ENCODE data around the gene RAP1A. TPM values are rescaled to one million over a fixed set of nuclear protein-coding genes. Genes with fewer than 3 reads are reported as not detected.

RAP1A gene
- total RNA-seq, 2 donors from 2014 or later = 31.4 to 39.1 TPM

DNA sequence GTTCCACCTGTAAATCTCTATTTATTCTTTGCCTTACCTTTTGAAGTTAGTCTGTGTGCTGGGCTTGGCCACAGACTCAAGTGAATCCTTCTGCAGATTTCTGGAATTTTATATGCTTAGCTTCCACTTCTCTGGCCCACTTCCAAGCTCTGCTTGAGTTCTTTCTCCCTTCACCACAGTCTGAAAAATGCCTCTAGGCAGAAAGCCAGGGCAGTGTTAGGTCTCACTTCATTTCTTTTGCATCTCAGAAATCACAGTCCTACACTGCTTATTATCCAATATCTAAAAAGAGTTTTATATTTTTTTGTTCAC, 70.7 kb downstream of the RAP1A start:
- Histone ChIP-seq H3K36me3 (no peaks in the 10 kb centered on the region), H3K4me3 (no peak overlapping the region), H3K4me1 (replicated peaks) (peaks cover 3% of the 10 kb centered on the region), H3K27me3 (replicated peaks; ENCODE audit: insufficient read depth) (no peaks in the 10 kb centered on the region), H3K9me3 (no peaks in the 10 kb centered on the region), H3K27ac (no peak overlapping the region)
- DNase-seq (ENCODE audit: low spot score) = peak; percentile 6
- intact Hi-C loops (cut with DNase I) = no loop called here
- TF ChIP-seq, protein P1, sequence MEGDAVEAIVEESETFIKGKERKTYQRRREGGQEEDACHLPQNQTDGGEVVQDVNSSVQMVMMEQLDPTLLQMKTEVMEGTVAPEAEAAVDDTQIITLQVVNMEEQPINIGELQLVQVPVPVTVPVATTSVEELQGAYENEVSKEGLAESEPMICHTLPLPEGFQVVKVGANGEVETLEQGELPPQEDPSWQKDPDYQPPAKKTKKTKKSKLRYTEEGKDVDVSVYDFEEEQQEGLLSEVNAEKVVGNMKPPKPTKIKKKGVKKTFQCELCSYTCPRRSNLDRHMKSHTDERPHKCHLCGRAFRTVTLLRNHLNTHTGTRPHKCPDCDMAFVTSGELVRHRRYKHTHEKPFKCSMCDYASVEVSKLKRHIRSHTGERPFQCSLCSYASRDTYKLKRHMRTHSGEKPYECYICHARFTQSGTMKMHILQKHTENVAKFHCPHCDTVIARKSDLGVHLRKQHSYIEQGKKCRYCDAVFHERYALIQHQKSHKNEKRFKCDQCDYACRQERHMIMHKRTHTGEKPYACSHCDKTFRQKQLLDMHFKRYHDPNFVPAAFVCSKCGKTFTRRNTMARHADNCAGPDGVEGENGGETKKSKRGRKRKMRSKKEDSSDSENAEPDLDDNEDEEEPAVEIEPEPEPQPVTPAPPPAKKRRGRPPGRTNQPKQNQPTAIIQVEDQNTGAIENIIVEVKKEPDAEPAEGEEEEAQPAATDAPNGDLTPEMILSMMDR (IDR thresholded peaks at IDR 0.05) = no peak
- TF ChIP-seq POLR2AphosphoS5 (IDR thresholded peaks at IDR 0.05) = no peak
- TF ChIP-seq POLR2A (IDR thresholded peaks at IDR 0.05) = no peak

DNA sequence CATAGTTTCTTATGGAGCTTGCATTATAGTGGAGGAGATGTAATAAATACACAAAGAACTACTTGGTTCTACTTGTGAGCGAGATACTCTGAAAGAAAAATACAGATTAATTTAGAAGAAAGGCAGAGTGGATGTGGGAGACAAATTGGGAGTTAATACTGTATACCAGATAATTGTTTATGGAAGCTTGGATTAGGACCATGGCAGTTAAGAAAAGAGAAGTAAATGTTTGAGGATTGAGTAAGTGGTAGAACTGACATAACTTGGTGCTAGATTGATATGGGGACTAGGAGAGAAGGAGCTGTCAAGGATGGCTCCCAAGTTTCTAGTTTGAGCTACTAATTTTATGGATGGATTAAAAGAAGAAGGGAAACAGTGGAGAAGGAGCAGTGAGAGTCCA, 72.3 kb downstream of the RAP1A start:
- intact Hi-C loops (cut with DNase I) = no loop called here
- Histone ChIP-seq H3K27me3 (replicated peaks; ENCODE audit: insufficient read depth) (no peaks in the 10 kb centered on the region), H3K36me3 (no peaks in the 10 kb centered on the region), H3K4me3 (no peak overlapping the region), H3K27ac (no peak overlapping the region), H3K4me1 (replicated peaks) (peaks cover 3% of the 10 kb centered on the region), H3K9me3 (no peaks in the 10 kb centered on the region)
- no peak for TF ChIP-seq POLR2AphosphoS5 (IDR thresholded peaks at IDR 0.05)
- TF ChIP-seq, protein P1 (IDR thresholded peaks at IDR 0.05) = no peak
- no peak for TF ChIP-seq POLR2A (IDR thresholded peaks at IDR 0.05)
- 97% methylated on average over 1 of the region's 1 CpG for WGBS
- DNase-seq (ENCODE audit: low spot score) = no peak

DNA sequence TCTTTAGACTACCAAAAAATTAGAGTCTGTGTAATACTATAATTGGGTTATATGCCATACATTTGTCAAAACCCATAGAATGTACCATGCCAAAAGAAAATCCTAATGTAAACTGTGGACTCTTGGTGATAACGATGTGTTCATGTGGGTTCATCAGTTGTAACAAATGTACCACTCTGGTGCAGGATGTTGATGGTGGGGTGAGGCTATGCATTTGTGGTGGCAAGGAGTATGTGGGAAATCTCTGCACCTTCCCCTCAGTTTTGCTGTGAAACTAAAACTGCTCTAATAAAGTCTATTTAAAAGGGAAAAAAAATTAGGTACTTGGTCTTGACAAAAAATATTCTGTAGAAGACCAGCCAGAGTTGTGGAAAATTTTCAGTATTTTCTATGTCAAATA, 76.2 kb downstream of the RAP1A start:
- H3K27ac ChIP-seq = no peak overlapping the region
- TF ChIP-seq POLR2A (IDR thresholded peaks at IDR 0.05) (no peak), POLR2AphosphoS5 (IDR thresholded peaks at IDR 0.05) (no peak)
- TF ChIP-seq, protein P1 (IDR thresholded peaks at IDR 0.05) = no peak
- H3K36me3 ChIP-seq = peaks cover 0 to 10% of the 10 kb centered on the region in 2 donors
- WGBS = 76% methylated on average over 1 of the region's 1 CpG
- no peaks in the 10 kb centered on the region for H3K9me3 ChIP-seq
- DNase-seq (ENCODE audit: low spot score) = no peak
- no peaks in the 10 kb centered on the region for H3K4me1 ChIP-seq (replicated peaks)
- no peaks in the 10 kb centered on the region for H3K27me3 ChIP-seq (replicated peaks; ENCODE audit: insufficient read depth)
- H3K4me3 ChIP-seq = no peak overlapping the region
- intact Hi-C loops (cut with DNase I) = no loop called here

DNA sequence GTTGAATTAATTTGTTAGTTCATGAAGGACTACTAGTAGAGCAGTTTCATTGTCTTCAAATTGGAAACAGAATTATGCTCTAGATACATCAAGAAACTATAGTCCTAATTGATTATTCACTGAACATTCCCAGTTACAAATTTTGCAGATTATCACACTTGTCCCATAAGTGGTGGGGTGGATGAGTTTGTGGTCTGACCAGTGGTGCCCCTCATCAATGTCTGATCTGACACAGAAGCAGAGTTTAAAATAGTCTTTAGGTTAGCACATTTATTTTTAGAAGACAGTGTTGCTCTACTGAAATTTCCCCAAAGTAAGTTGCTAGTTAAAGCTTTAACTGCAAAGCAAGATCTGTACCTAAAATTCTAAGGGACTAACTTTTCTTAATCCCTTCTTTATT, 76.7 kb downstream of the RAP1A start:
- Histone ChIP-seq H3K27ac (no peak overlapping the region), H3K36me3 (peaks cover 0 to 10% of the 10 kb centered on the region in 2 donors), H3K4me1 (replicated peaks) (no peaks in the 10 kb centered on the region), H3K4me3 (no peak overlapping the region), H3K9me3 (no peaks in the 10 kb centered on the region), H3K27me3 (replicated peaks; ENCODE audit: insufficient read depth) (no peaks in the 10 kb centered on the region)
- intact Hi-C loops (cut with DNase I) = no loop called here
- DNase-seq (ENCODE audit: low spot score) = no peak
- TF ChIP-seq POLR2AphosphoS5 (IDR thresholded peaks at IDR 0.05) = no peak
- TF ChIP-seq POLR2A (IDR thresholded peaks at IDR 0.05) = no peak

DNA sequence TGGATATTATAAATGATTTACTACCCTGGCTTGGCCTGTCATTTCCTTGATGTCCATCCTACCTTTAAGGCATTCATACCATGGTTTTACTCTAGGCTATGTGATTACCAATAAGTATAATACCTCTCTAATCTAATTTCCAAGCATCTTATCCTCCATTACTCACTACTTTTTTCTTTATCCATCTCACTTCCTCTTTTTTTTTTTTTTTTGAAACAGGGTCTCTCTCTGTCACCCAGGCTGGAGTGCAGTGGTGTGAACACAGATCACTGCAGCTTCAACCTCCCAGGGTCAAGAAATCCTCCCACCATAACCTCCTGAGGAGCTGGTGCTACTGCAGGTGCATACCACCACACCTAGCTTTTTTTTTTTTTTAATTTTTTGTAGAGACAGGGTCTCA, 79.7 kb downstream of the RAP1A start:
- no peaks in the 10 kb centered on the region for H3K9me3 ChIP-seq
- no peaks in the 10 kb centered on the region for H3K27me3 ChIP-seq (replicated peaks; ENCODE audit: insufficient read depth)
- TF ChIP-seq, protein P1 (IDR thresholded peaks at IDR 0.05) = no peak
- TF ChIP-seq POLR2AphosphoS5 (IDR thresholded peaks at IDR 0.05) (no peak), POLR2A (IDR thresholded peaks at IDR 0.05) (no peak)
- no peak for DNase-seq (ENCODE audit: low spot score)
- peaks cover 0 to 10% of the 10 kb centered on the region in 2 donors for H3K36me3 ChIP-seq
- no peak overlapping the region for H3K27ac ChIP-seq
- no peaks in the 10 kb centered on the region for H3K4me1 ChIP-seq (replicated peaks)
- no peak overlapping the region for H3K4me3 ChIP-seq
- intact Hi-C loops (cut with DNase I) = no loop called here

All from prostate gland (tissue), 2 donors.